Left renal pelvis (tissue), 4 donors: ENCODE results near the gene TMTC1. TPM values are rescaled to one million over a fixed set of nuclear protein-coding genes. Genes with fewer than 3 reads are reported as not detected.
"Not testable (repeated sequence)": the region's sequence is repeated elsewhere in the genome, so short reads cannot be mapped to it uniquely, and the experiment has no call there.

Source experiments
- DNase-seq, 4 donors: peaks; one replicate each; pipeline ENCODE4 v3.0.0-alpha.2; 2013; ENCODE audit warnings: low read depth in 4 of 4, low spot score in 3 of 4
- polyA plus RNA-seq, 4 donors: library from polyadenylated mRNA; unstranded; fragments of 120-200 nt; gene quantifications; one replicate each; pipeline ENCODE4 v1.2.1, GENCODE V29; 2013; ENCODE audit not compliant: insufficient read length in 4 of 4

The TMTC1 gene
- polyA plus RNA-seq: 10 to 100 TPM; 23.9 to 91.3 (median 32.5) TPM

- DNase-seq: peak; percentile 40 to 59 (median 52)
These were observed at the start of gene TMTC1 for GRCh38 chr12:29783773-29784666. Gene TMTC1, minus strand, starts transcription at chr12:29783942. Its CDS starts 191 bp downstream, at chr12:29783751.

DNA sequence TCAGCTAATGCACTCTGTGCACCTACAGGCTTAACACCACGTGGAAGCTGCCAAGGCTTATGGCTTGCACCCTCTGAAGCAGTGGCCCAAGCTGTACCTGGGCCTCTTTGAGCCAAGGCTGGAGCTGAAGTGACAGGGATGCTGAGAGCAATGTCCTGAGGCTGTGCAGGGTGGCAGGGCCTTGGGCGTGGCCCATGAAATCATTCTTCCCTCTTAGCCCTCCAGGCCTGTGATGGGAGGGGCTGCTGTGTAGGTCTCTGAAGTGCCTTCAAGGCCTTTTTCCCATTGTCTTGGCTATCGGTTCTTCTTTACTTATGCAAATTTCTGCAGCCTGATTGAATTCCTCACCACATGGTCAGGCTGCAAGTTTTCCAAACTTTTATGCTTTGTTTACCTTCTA is 47.4 kb upstream of the TMTC1 start:
- DNase-seq: no peak

DNA sequence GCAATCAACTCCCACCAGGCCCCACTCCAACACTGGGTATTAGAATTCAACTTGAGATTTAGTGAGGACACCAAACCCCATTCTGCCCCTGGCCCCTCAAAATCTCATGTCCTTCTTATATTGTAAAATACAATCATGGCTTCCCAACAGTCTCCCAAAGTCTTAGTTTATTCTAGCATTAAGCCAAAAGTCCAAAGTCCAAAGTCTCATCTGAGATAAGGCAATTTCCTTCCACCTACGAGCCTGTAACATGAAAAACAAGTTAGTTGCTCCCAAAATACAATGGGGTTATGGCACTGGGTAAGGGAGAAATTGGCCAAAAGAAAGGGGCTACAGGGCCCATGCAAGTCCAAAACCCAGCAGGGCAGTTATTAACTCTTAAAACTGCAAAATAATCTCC is 46.6 kb upstream of the TMTC1 start:
- DNase-seq: no peak

- DNase-seq: no peak
These were observed 35.3 kb upstream of the TMTC1 start for GRCh38 chr12:29818916-29819623.

GRCh38 chr12:29816874-29817725 is 33.4 kb upstream of the TMTC1 start:
- no peak for DNase-seq

DNA sequence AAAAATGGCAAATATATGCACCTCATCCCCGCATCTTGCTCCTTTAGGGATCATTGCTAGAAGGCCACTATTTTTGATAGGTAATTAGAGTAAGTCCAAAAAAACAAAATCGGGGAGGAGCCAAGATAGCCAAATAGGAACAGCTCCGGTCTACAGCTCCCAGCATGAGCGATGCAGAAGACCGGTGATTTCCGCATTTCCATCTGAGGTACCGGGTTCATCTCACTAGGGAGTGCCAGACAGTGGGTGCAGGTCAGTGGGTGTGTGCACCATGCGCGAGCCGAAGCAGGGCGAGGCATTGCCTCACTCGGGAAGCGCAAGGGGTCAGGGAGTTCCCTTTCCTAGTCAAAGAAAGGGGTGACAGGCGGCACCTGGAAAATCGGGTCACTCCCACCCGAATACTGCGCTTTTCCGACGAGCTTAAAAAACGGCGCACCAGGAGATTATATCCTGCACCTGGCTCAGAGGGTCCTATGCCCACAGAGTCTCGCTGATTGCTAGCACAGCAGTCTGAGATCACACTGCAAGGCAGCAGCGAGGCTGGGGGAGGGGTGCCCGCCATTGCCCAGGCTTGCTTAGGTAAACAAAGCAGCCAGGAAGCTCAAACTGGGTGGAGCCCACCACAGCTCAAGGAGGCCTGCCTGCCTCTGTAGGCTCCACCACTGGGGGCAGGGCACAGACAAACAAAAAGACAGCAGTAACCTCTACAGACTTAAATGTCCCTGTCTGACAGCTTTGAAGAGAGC is 26.0 kb upstream of the TMTC1 start:
- not testable (repeated sequence) for DNase-seq

GRCh38 chr12:29807129-29807528 is 23.4 kb upstream of the TMTC1 start:
- no peak for DNase-seq

GRCh38 chr12:29804019-29804418 is 20.3 kb upstream of the TMTC1 start:
- no peak for DNase-seq

DNA sequence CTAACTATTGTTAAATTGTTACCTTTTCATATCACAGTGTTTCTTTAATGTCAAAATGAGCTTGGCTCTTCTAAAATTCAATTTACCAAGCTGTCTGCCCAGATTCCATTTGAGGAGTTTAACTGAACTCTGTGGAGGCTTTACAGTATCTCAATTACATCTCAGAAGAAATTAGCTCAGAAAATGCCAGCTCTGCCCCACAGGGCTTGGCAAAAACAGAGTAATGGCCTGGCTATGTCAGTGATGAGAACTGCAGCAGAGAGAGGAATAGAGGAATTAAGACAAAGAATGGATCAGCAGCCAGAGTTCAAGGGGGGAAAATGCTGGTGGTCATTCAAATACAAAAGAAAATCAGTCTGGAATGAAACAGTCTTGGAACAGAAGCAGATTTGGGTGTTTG is 15.8 kb upstream of the TMTC1 start:
- no peak for DNase-seq

GRCh38 chr12:29797565-29798355 is 14.0 kb upstream of the TMTC1 start:
- no peak for DNase-seq

DNA sequence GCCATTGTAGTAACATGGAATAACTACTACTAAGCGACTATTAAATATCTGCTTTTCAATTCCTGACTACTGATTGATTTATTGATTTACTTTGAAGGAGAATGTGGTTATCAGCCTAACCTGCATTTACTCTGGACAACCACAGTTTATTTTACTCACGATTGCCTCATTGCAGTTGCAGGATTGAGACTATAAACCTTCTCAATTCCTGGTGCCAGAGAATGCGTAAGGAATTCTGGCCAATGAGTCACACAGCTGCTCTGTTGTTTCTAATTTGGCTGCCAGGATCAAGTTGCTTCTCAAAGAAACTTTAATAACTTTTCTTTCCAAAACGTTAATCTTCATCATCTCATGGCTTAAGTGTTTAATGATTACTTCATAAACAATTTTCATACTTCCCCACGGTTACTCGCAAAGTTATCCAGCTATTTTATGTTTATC is 13.1 kb upstream of the TMTC1 start:
- DNase-seq: peak in 3 of 4 donors; percentile 36 to 46 (median 45)

DNA sequence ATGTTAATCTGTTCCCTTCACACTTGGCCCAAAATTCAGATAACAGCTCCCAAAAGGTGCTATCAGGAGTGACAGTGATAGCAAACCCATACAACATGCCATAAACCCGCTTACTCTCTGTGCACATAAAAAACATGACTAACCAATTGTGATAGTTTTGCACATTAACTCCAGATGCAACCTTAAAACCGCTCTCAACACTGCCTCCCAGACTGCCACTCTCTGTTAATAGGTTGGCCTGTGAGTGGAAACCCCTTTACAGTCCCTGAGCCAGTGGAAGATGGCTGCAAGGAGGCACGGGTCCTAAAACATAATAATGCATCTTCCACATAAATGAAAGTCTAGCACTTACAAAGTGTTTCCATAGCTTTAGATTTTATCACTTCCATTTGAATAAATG is 12.0 kb upstream of the TMTC1 start:
- DNase-seq: no peak

GRCh38 chr12:29794862-29795261 is 11.1 kb upstream of the TMTC1 start:
- DNase-seq: no peak

- no peak for DNase-seq
These were observed 9.1 kb upstream of the TMTC1 start for GRCh38 chr12:29792853-29793252.

- DNase-seq: no peak
These were observed 8.4 kb upstream of the TMTC1 start for GRCh38 chr12:29792132-29792531.

- peak in 3 of 4 donors; percentile 14 to 35 (median 35) for DNase-seq
These were observed 620 bp downstream of the TMTC1 start for GRCh38 chr12:29782871-29783772.

GRCh38 chr12:29782285-29782870 is 1.4 kb downstream of the TMTC1 start:
- DNase-seq: peak in 2 of 4 donors; percentile 2 to 22
